ENCODE data around the gene TEX2. TPM values are rescaled to one million over a fixed set of nuclear protein-coding genes. Genes with fewer than 3 reads are reported as not detected.

Gene TEX2
- total and polyA plus RNA-seq, 7 experiments from 2014 or later: 7.9 to 24.2 (median 14.4) TPM

DNA sequence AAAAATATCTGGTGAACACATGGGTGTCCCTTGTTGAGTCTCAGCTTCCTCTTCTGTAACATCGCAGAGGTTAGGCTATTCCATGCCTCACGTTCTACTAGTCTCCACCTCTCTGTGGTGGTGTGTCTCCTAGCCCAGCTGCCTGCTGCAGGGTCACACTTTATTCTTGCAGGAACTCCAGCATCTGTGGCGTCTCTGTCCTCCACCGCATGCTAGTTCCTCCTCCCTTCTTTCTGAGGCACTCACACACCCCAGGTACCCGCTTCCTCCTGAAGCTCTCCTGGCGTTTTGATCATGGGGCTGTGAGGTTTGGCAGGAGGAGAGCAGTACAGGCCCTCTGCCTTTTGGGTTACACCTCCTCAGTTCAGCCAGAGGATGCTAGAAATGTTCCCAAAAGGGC, 9.9 kb upstream of the TEX2 start:
- H3K4me3 Mint-ChIP-seq: peak overlapping the region in 7 of 10 donors; percentile 32 to 71 (median 51)
- H3K9me3 Mint-ChIP-seq: peaks cover 0 to 10% (median 0%) of the 10 kb centered on the region in 11 donors
- H3K27me3 ChIP-seq (ENCODE audit: control insufficient read depth in 2 of 2, insufficient read depth in 2 of 2, low read length in 2 of 2): no peaks in the 10 kb centered on the region
- peaks cover 0 to 4% (median 0%) of the 10 kb centered on the region in 5 donors for H3K27me3 Mint-ChIP-seq
- H3K36me3 ChIP-seq (ENCODE audit: control insufficient read depth in 2 of 3, insufficient read depth in 3 of 3, low read length in 3 of 3): no peaks in the 10 kb centered on the region
- DNase-seq: peak in 5 of 9 donors; percentile 7 to 27 (median 13)
- peaks cover 6 to 43% (median 35%) of the 10 kb centered on the region in 7 donors for H3K4me1 Mint-ChIP-seq
- ATAC-seq: peak; percentile 50
- peaks cover 0 to 5% (median 0%) of the 10 kb centered on the region in 3 experiments for H3K9me3 ChIP-seq (ENCODE audit: control insufficient read depth in 2 of 3, low read length in 3 of 3)
- ChIA-PET POLR2A (interaction anchor here (0.9 to 4.0 kb wide), 6 partner anchors 9 to 233 kb away, joined by 3 to 30 read pairs (median 4); partner anchors contain the start of genes CEP95 and DDX5), CTCF (interaction anchor here (1.1 kb wide), 1 partner anchor 10 kb away, joined by 5 read pairs; the partner anchor contains the start of gene TEX2)
- no peak overlapping the region for H3K4me3 ChIP-seq (ENCODE audit: low read length)
- peak overlapping the region in 7 of 9 donors; percentile 6 to 79 (median 62) for H3K27ac Mint-ChIP-seq
- peaks cover 0 to 7% (median 0%) of the 10 kb centered on the region in 5 donors for H3K36me3 Mint-ChIP-seq
- H3K4me1 ChIP-seq (ENCODE audit: control insufficient read depth in 2 of 2, insufficient read depth in 2 of 2, low read length in 2 of 2): peaks cover 0 to 16% of the 10 kb centered on the region in 2 donors
- H3K27ac ChIP-seq (ENCODE audit: low read depth, low read length): no peak overlapping the region
- intact Hi-C loops (cut with micrococcal nuclease): no loop called here

DNA sequence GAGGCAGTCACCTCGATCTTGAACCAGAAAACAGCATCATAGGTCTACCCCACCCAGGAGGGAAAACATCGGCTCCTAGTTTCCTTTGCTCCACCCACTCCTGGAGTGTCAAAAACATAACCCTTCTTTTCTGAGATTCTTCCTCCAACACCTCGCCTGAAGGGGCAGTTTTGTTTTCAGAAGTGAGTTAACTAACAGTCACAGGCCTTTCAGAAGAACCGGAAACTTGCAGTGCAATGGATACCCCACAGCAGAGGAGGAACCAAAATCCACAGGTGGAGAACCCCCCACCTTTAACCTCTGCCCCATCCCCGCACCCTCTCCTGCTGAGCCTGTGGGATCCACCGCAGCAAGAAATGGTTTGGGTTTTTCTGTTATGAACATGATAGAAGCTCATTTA, 7.8 kb upstream of the TEX2 start:
- Histone ChIP-seq H3K36me3 (ENCODE audit: control insufficient read depth in 2 of 3, insufficient read depth in 3 of 3, low read length in 3 of 3) (no peaks in the 10 kb centered on the region), H3K27ac (ENCODE audit: low read depth, low read length) (no peak overlapping the region), H3K27me3 (ENCODE audit: control insufficient read depth in 2 of 2, insufficient read depth in 2 of 2, low read length in 2 of 2) (no peaks in the 10 kb centered on the region), H3K4me3 (ENCODE audit: low read length) (no peak overlapping the region), H3K4me1 (ENCODE audit: control insufficient read depth in 2 of 2, insufficient read depth in 2 of 2, low read length in 2 of 2) (peaks cover 0 to 16% of the 10 kb centered on the region in 2 donors), H3K9me3 (ENCODE audit: control insufficient read depth in 2 of 3, low read length in 3 of 3) (peaks cover 0 to 5% (median 0%) of the 10 kb centered on the region in 3 experiments)
- peak overlapping the region; percentile 47 to 88 (median 83) for H3K27ac Mint-ChIP-seq
- ChIA-PET POLR2A (interaction anchor here (0.6 to 4.0 kb wide), 5 partner anchors 91 to 340 kb away, joined by 3 to 30 read pairs (median 3); no protein-coding TSS in a partner anchor), CTCF (interaction anchor here (0.6 to 0.9 kb wide), 4 partner anchors 11 to 381 kb away, joined by 3 to 4 read pairs (median 4); no protein-coding TSS in a partner anchor)
- DNase-seq: peak in 3 of 9 donors; percentile 5 to 11 (median 9)
- intact Hi-C loops (cut with micrococcal nuclease): loop anchor here in 1 of 2 donors (1.0 kb wide), 1 partner anchor 8 kb away; the partner anchor contains the start of gene TEX2
- peaks cover 0 to 19% (median 5%) of the 10 kb centered on the region in 5 donors for H3K27me3 Mint-ChIP-seq
- peak overlapping the region; percentile 33 to 68 (median 52) for H3K4me3 Mint-ChIP-seq
- peaks cover 0 to 10% (median 0%) of the 10 kb centered on the region in 11 donors for H3K9me3 Mint-ChIP-seq
- H3K36me3 Mint-ChIP-seq: peaks cover 0 to 7% (median 0%) of the 10 kb centered on the region in 5 donors
- ATAC-seq: peak; percentile 49
- peaks cover 6 to 43% (median 35%) of the 10 kb centered on the region in 7 donors for H3K4me1 Mint-ChIP-seq

DNA sequence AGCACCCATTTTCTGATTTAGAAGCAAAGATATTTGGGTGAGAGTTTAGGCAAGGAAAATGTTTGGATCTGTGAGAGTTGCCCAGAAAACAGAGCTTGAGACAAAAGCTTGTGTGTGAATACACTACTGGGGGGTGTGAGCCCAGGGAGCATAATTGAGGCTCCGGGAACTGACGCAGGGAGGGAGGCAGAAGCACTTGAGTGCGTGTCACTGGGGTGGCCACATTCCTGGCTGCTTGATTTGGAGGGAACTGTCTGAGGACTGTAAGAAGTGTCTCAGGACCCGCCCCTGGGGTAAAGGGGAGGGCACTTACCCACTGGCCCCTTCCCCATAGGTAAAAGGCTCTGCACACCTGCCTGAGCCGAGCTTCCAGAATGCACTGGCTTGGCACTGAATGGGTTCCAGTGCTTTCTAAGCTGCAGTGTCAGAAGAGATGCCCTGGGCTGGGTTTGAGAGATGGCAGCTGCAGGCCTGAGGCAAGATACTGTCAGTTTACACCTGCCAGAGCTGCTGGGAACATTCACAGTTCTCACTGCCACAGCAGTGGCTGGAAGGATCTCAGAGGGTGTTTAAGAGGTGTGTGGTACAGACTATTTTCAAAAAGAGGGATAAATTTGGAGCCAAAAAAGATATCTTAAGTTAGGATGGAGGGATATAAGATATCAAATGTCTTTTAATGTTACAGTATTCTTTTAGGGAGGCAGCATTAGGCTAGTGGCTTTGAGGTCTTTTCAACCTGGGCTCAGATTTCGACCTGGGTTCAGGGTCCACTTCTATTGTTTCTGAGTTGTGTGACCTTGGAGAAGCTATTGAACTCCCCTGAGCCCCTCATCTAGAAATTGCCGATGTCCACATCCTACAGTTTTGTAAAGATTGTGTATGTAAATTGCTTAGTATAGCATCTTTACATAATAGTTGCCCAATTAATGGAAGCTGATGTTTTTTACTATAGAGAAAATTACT, 6.9 kb upstream of the TEX2 start:
- peaks cover 0 to 19% (median 5%) of the 10 kb centered on the region in 5 donors for H3K27me3 Mint-ChIP-seq
- H3K4me1 ChIP-seq (ENCODE audit: control insufficient read depth in 2 of 2, insufficient read depth in 2 of 2, low read length in 2 of 2): peaks cover 0 to 16% of the 10 kb centered on the region in 2 donors
- ChIA-PET CTCF (interaction anchor here (0.6 to 1.1 kb wide), 3 partner anchors 142 to 380 kb away, joined by 3 to 5 read pairs (median 4); no protein-coding TSS in a partner anchor), POLR2A (interaction anchor here (0.6 to 4.0 kb wide), 2 partner anchors 9 to 125 kb away, joined by 4 to 30 read pairs; no protein-coding TSS in a partner anchor)
- H3K4me3 ChIP-seq (ENCODE audit: low read length): no peak overlapping the region
- peaks cover 0 to 5% (median 0%) of the 10 kb centered on the region in 3 experiments for H3K9me3 ChIP-seq (ENCODE audit: control insufficient read depth in 2 of 3, low read length in 3 of 3)
- H3K27ac Mint-ChIP-seq: peak overlapping the region; percentile 45 to 84 (median 82)
- H3K27me3 ChIP-seq (ENCODE audit: control insufficient read depth in 2 of 2, insufficient read depth in 2 of 2, low read length in 2 of 2): no peaks in the 10 kb centered on the region
- no peak for DNase-seq
- H3K4me1 Mint-ChIP-seq: peaks cover 6 to 43% (median 29%) of the 10 kb centered on the region in 7 donors
- ATAC-seq: no peak
- intact Hi-C loops (cut with micrococcal nuclease): no loop called here
- peak overlapping the region; percentile 40 to 68 (median 52) for H3K4me3 Mint-ChIP-seq
- H3K9me3 Mint-ChIP-seq: peaks cover 0 to 10% (median 0%) of the 10 kb centered on the region in 11 donors
- H3K36me3 Mint-ChIP-seq: peaks cover 0 to 7% (median 0%) of the 10 kb centered on the region in 5 donors
- H3K27ac ChIP-seq (ENCODE audit: low read depth, low read length): no peak overlapping the region
- no peaks in the 10 kb centered on the region for H3K36me3 ChIP-seq (ENCODE audit: control insufficient read depth in 2 of 3, insufficient read depth in 3 of 3, low read length in 3 of 3)

DNA sequence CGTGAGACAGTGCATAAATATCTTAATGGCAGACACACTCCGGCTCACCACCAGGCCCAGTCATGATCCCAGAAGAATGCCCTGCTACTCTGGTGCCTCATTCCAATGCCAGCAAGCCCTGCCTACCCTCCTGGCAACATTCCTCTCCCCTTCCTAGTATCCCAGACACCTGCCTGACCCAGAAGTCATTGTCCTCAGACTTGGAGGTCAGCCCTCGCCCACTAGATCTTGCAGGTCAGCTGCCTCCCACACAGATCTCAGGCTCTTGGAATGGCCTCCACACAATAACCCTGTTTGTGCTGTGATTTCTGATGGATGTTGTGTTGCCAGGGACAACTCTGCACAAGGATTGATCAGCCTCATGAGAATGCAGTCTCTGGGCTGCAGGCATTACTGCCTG, 1.8 kb upstream of the TEX2 start:
- intact Hi-C loops (cut with micrococcal nuclease): loop anchor here in 1 of 2 donors (5.0 kb wide), 2 partner anchors 133 to 713 kb away; partner anchors contain the start of genes DCAF7 and ERN1
- ATAC-seq (no peak), DNase-seq (no peak)
- Mint-ChIP-seq H3K9me3 (peaks cover 0 to 1% (median 0%) of the 10 kb centered on the region in 11 donors), H3K36me3 (no peaks in the 10 kb centered on the region), H3K4me1 (peaks cover 25 to 51% (median 41%) of the 10 kb centered on the region in 7 donors), H3K27me3 (peaks cover 0 to 19% (median 5%) of the 10 kb centered on the region in 5 donors), H3K4me3 (peak overlapping the region in 4 of 10 donors; percentile 17 to 51 (median 32)), H3K27ac (peak overlapping the region in 2 of 9 donors; percentile 19 to 92)
- Histone ChIP-seq H3K4me1 (ENCODE audit: control insufficient read depth in 2 of 2, insufficient read depth in 2 of 2, low read length in 2 of 2) (peaks cover 18% of the 10 kb centered on the region in 2 donors), H3K36me3 (ENCODE audit: control insufficient read depth in 2 of 3, insufficient read depth in 3 of 3, low read length in 3 of 3) (peaks cover 0 to 5% (median 0%) of the 10 kb centered on the region in 3 experiments), H3K4me3 (ENCODE audit: low read length) (no peak overlapping the region), H3K27ac (ENCODE audit: low read depth, low read length) (no peak overlapping the region), H3K9me3 (ENCODE audit: control insufficient read depth in 2 of 3, low read length in 3 of 3) (no peaks in the 10 kb centered on the region), H3K27me3 (ENCODE audit: control insufficient read depth in 2 of 2, insufficient read depth in 2 of 2, low read length in 2 of 2) (no peaks in the 10 kb centered on the region)
- POLR2A ChIA-PET: interaction anchor here (4.7 kb wide), 1 partner anchor 119 kb away, joined by 68 read pairs; no protein-coding TSS in a partner anchor
- CTCF ChIA-PET: no interaction called here

DNA sequence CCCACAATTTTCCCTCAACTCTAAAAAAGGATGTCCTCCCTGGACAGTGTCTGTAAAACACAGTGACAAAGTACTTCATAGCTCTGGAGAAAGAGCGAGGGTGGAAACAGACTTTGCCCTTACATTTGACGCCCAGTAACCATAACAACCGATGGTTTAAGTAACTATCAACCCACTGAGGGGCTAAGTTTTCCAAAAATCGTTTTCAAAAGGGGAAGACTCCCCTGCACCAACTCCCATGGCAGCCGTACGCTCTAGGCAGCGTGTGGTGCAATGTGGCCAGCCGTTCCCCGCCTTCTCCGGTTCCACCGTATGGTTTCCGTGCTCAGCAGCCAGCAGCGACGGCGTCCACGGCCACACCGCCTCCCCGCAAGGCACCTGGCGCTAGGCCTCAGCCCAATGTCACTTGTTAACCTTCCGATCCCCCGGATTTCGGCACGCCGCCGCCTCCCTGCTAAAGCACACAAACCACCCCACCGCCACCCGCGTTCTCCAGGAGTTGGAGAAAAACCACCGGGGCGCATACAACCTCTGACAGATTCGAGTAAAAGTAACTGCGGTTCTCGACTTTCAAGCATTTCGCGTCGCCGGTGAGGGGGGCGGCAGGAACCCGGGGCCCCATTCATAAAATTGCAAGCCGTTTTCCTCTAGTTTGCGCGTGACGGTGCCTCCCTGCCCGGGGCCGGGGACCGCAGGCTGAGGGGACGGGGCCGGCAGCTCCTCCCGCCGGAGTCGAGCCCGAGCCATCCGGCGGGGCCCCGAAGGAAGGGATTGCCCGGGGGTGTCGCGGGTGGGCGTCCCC, 661 bp downstream of the TEX2 start:
- peaks cover 0 to 2% (median 0%) of the 10 kb centered on the region in 5 donors for H3K36me3 Mint-ChIP-seq
- ChIA-PET CTCF (interaction anchor here (0.7 kb wide), 1 partner anchor 116 kb away, joined by 3 read pairs; no protein-coding TSS in a partner anchor), POLR2A (interaction anchor here (0.9 to 4.7 kb wide), 6 partner anchors 17 to 243 kb away, joined by 3 to 68 read pairs (median 4); partner anchors contain the start of genes ICAM2 and POLG2)
- peak overlapping the region; percentile 79 to 97 (median 92) for H3K27ac Mint-ChIP-seq
- DNase-seq (peak; percentile 44 to 82 (median 74)), ATAC-seq (peak; percentile 56)
- no peaks in the 10 kb centered on the region for H3K9me3 Mint-ChIP-seq
- Histone ChIP-seq H3K27ac (ENCODE audit: low read depth, low read length) (peak overlapping the region; percentile 90), H3K9me3 (ENCODE audit: control insufficient read depth in 2 of 3, low read length in 3 of 3) (no peaks in the 10 kb centered on the region), H3K36me3 (ENCODE audit: control insufficient read depth in 2 of 3, insufficient read depth in 3 of 3, low read length in 3 of 3) (peaks cover 0 to 5% (median 0%) of the 10 kb centered on the region in 3 experiments), H3K4me1 (ENCODE audit: control insufficient read depth in 2 of 2, insufficient read depth in 2 of 2, low read length in 2 of 2) (peaks cover 18% of the 10 kb centered on the region in 2 donors), H3K4me3 (ENCODE audit: low read length) (peak overlapping the region; percentile 68), H3K27me3 (ENCODE audit: control insufficient read depth in 2 of 2, insufficient read depth in 2 of 2, low read length in 2 of 2) (no peaks in the 10 kb centered on the region)
- H3K4me3 Mint-ChIP-seq: peak overlapping the region; percentile 87 to 98 (median 94)
- peaks cover 22 to 52% (median 43%) of the 10 kb centered on the region in 7 donors for H3K4me1 Mint-ChIP-seq
- intact Hi-C loops (cut with micrococcal nuclease): loop anchor here (2.0 to 5.0 kb wide), 9 partner anchors 18 to 710 kb away; partner anchors contain the start of genes ICAM2 (in 2 of the 2), CCDC47 (in 1 of the 2), DCAF7 (in 1 of the 2) and ERN1 (in 1 of the 2)
- peaks cover 0 to 9% (median 4%) of the 10 kb centered on the region in 5 donors for H3K27me3 Mint-ChIP-seq

All from naive thymus-derived CD4-positive, alpha-beta T cell (primary cell).